ENCODE results near the gene ADCY9.

DNA sequence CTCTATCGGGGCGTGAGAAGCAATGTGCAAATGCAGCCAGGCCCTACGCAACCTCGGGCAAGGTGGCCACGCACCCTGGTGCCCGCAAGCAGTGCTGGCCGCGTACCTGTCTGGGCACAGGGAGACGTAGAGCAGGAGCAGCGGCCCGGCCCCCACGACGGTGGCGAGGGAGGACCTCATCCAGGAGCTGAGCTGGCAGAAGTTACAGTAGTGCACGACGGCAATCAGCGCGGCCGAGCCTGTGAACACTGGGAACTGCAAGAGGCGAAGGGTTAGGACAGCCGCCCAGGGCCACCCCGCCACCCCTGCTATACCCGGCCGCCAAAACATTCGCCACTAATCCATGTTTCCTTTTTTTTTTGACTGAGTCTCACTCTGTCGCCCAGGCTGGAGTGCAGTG is 138.9 kb downstream of the ADCY9 start:
- TF ChIP-seq, protein P1, sequence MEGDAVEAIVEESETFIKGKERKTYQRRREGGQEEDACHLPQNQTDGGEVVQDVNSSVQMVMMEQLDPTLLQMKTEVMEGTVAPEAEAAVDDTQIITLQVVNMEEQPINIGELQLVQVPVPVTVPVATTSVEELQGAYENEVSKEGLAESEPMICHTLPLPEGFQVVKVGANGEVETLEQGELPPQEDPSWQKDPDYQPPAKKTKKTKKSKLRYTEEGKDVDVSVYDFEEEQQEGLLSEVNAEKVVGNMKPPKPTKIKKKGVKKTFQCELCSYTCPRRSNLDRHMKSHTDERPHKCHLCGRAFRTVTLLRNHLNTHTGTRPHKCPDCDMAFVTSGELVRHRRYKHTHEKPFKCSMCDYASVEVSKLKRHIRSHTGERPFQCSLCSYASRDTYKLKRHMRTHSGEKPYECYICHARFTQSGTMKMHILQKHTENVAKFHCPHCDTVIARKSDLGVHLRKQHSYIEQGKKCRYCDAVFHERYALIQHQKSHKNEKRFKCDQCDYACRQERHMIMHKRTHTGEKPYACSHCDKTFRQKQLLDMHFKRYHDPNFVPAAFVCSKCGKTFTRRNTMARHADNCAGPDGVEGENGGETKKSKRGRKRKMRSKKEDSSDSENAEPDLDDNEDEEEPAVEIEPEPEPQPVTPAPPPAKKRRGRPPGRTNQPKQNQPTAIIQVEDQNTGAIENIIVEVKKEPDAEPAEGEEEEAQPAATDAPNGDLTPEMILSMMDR (IDR thresholded peaks at IDR 0.05; ENCODE audit: poor library complexity, severe bottlenecking), result no peak
- TF ChIP-seq TAF1 (IDR thresholded peaks at IDR 0.05; ENCODE audit: low read depth) (no peak), EP300 (conservative IDR thresholded peaks at IDR 0.05; ENCODE audit: poor library complexity, severe bottlenecking) (no peak), EZH2 (IDR thresholded peaks at IDR 0.05; ENCODE audit: borderline replicate concordance, insufficient read depth, low read length, poor library complexity, severe bottlenecking) (no peak)

Measured in neural cell (in vitro differentiated cells).